ENCODE results near the gene KIAA1549.

KIAA1549 gene

GRCh38 chr7:138876326-138876725 lies 104.9 kb downstream of the KIAA1549 start:
- Histone ChIP-seq H3K4me3 (ENCODE audit: low read length) (no peak overlapping the region), H3K79me2 (ENCODE audit: low read length) (no peaks in the 10 kb centered on the region), H3K9me3 (ENCODE audit: insufficient read depth, low read length) (no peaks in the 10 kb centered on the region), H4K20me1 (ENCODE audit: insufficient read depth, low read length) (no peaks in the 10 kb centered on the region), H3K4me2 (ENCODE audit: low read length) (no peak overlapping the region), H3K4me1 (ENCODE audit: low read length) (no peaks in the 10 kb centered on the region), H3K27me3 (ENCODE audit: low read depth, low read length) (no peaks in the 10 kb centered on the region), H2AFZ (ENCODE audit: low read depth, low read length) (no peak overlapping the region), H3K27ac (ENCODE audit: low read length) (no peak overlapping the region), H3K9ac (ENCODE audit: low read length) (no peak overlapping the region), H3K36me3 (replicated peaks; ENCODE audit: low read depth, low read length) (no peaks in the 10 kb centered on the region)
- no peak for TF ChIP-seq CTCF (IDR thresholded peaks at IDR 0.05; ENCODE audit: low read depth, low read length)
- TF ChIP-seq EZH2phosphoT487 (IDR thresholded peaks at IDR 0.05; ENCODE audit: low read depth) = no peak

DNA sequence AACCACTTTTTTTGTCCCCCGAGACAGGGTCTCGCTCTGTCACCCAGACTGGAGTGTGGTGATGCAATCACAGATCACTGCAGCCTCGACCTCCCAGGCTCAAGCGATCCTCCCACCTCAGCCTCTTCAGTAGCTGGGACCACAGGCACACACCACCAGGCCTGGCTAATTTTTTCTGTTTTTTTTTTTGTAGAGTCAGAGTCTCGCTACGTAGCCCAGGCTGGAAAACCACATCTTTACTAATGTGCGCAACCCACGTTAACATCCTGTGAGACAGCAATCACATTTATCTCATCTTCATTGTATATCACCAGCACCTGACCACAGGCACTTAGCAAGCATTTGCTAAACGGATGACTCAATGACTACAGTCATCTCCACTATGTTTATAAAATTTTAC lies 105.4 kb downstream of the KIAA1549 start:
- H3K36me3 ChIP-seq (replicated peaks; ENCODE audit: low read depth, low read length) = no peaks in the 10 kb centered on the region
- no peaks in the 10 kb centered on the region for H4K20me1 ChIP-seq (ENCODE audit: insufficient read depth, low read length)
- TF ChIP-seq EZH2phosphoT487 (IDR thresholded peaks at IDR 0.05; ENCODE audit: low read depth) (no peak), CTCF (IDR thresholded peaks at IDR 0.05; ENCODE audit: low read depth, low read length) (no peak)
- H3K27ac ChIP-seq (ENCODE audit: low read length) = no peak overlapping the region
- no peaks in the 10 kb centered on the region for H3K27me3 ChIP-seq (ENCODE audit: low read depth, low read length)
- no peaks in the 10 kb centered on the region for H3K9me3 ChIP-seq (ENCODE audit: insufficient read depth, low read length)
- H3K79me2 ChIP-seq (ENCODE audit: low read length) = no peaks in the 10 kb centered on the region
- H3K4me2 ChIP-seq (ENCODE audit: low read length) = no peak overlapping the region
- no peak overlapping the region for H2AFZ ChIP-seq (ENCODE audit: low read depth, low read length)
- H3K4me3 ChIP-seq (ENCODE audit: low read length) = no peak overlapping the region
- no peak overlapping the region for H3K9ac ChIP-seq (ENCODE audit: low read length)
- no peaks in the 10 kb centered on the region for H3K4me1 ChIP-seq (ENCODE audit: low read length)

DNA sequence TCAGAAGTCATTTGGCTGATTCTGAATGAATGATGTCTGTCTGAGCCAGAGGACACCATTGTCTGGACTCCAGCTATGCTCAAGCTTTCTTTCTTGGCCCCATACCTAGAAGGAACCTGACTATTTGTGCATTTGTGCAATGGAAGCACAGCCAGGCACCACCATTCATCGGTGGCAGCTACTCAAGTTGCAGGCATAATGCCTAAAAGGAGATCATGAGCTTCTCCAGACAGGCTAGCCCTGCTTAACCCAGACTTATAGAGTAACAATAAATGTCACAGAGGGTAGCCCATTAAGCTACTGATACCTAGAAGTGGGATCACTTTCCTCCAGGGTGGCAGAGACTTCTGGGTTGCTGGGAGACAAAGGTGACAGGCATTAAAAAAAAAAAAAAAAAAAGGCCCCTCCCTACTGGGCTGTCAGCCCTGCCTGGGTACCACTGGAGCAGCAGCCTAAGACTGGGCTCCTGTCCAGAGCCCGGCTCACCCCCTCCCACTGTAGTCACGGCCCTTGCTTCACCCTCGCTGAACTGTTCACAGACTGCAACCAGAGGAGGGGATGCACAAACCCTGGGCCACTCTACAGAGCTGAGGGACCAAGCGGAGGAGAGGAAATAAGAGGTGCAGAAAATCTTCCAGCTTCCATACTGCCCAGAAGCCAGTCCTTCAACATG lies 107.8 kb downstream of the KIAA1549 start:
- no peaks in the 10 kb centered on the region for H3K79me2 ChIP-seq (ENCODE audit: low read length)
- no peak overlapping the region for H3K9ac ChIP-seq (ENCODE audit: low read length)
- no peaks in the 10 kb centered on the region for H3K27me3 ChIP-seq (ENCODE audit: low read depth, low read length)
- no peaks in the 10 kb centered on the region for H3K4me1 ChIP-seq (ENCODE audit: low read length)
- no peak overlapping the region for H3K4me3 ChIP-seq (ENCODE audit: low read length)
- no peak overlapping the region for H3K27ac ChIP-seq (ENCODE audit: low read length)
- no peaks in the 10 kb centered on the region for H4K20me1 ChIP-seq (ENCODE audit: insufficient read depth, low read length)
- H3K4me2 ChIP-seq (ENCODE audit: low read length) = no peak overlapping the region
- TF ChIP-seq EZH2phosphoT487 (IDR thresholded peaks at IDR 0.05; ENCODE audit: low read depth) (no peak), CTCF (IDR thresholded peaks at IDR 0.05; ENCODE audit: low read depth, low read length) (no peak)
- no peaks in the 10 kb centered on the region for H3K9me3 ChIP-seq (ENCODE audit: insufficient read depth, low read length)
- H3K36me3 ChIP-seq (replicated peaks; ENCODE audit: low read depth, low read length) = no peaks in the 10 kb centered on the region
- H2AFZ ChIP-seq (ENCODE audit: low read depth, low read length) = no peak overlapping the region

DNA sequence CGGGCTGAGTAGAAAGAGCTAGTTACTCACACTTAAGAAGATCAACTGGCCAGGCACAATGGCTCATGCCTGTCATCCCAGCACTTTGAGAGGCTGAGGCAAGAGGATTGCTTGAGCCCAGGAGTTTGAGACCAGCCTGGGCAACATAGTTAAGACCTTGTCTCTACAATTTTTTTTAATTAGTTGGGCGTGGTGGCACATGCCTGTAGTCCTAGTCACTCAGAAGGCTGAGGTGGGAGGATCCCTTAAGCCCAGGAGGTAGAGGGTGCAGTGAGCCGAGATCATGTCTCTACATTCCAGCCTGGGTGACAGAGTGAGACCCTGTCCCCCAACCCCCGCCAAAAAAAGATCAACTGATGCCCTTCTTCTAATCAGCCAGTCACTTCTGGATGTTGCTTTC lies 108.6 kb downstream of the KIAA1549 start:
- Histone ChIP-seq H2AFZ (ENCODE audit: low read depth, low read length) (no peak overlapping the region), H3K9me3 (ENCODE audit: insufficient read depth, low read length) (no peaks in the 10 kb centered on the region), H3K36me3 (replicated peaks; ENCODE audit: low read depth, low read length) (no peaks in the 10 kb centered on the region), H3K9ac (ENCODE audit: low read length) (no peak overlapping the region), H3K4me2 (ENCODE audit: low read length) (no peak overlapping the region), H3K27me3 (ENCODE audit: low read depth, low read length) (no peaks in the 10 kb centered on the region), H4K20me1 (ENCODE audit: insufficient read depth, low read length) (no peaks in the 10 kb centered on the region), H3K4me3 (ENCODE audit: low read length) (no peak overlapping the region), H3K4me1 (ENCODE audit: low read length) (no peaks in the 10 kb centered on the region), H3K79me2 (ENCODE audit: low read length) (no peaks in the 10 kb centered on the region), H3K27ac (ENCODE audit: low read length) (no peak overlapping the region)
- TF ChIP-seq CTCF (IDR thresholded peaks at IDR 0.05; ENCODE audit: low read depth, low read length) = no peak
- TF ChIP-seq EZH2phosphoT487 (IDR thresholded peaks at IDR 0.05; ENCODE audit: low read depth) = no peak

Data from OCI-LY3 (cell line).